Superior temporal gyrus (tissue), 1 donor: ENCODE data around the gene KRTAP4-12.
"Not testable (repeated sequence)": the region's sequence is repeated elsewhere in the genome, so short reads cannot be mapped to it uniquely, and the experiment has no call there.

Experiments used
- DNase-seq: peaks from one replicate; pipeline ENCODE4 v3.0.0-alpha.2; 2016; ENCODE audit errors: extremely low spot score

The KRTAP4-12 gene

GRCh38 chr17:41096055-41096454 lies 27.9 kb downstream of the KRTAP4-12 start:
- DNase-seq: no peak

- DNase-seq: not testable (repeated sequence)
Observed at GRCh38 chr17:41088760-41089352, 35.1 kb downstream of the KRTAP4-12 start.

GRCh38 chr17:41084100-41084856 lies 39.7 kb downstream of the KRTAP4-12 start, which contains the start of gene KRTAP4-7:
Gene KRTAP4-7, plus strand, starts transcription at chr17:41084150. Its CDS starts 57 bp downstream, at chr17:41084207.
- not testable (repeated sequence) for DNase-seq

- not testable (repeated sequence) for DNase-seq
Observed at GRCh38 chr17:41083427-41083826, 40.6 kb downstream of the KRTAP4-12 start.

GRCh38 chr17:41082626-41083025 lies 41.4 kb downstream of the KRTAP4-12 start:
- DNase-seq: no peak

- no peak for DNase-seq
Observed at GRCh38 chr17:41076788-41077187, 47.2 kb downstream of the KRTAP4-12 start.

GRCh38 chr17:41073676-41074075 lies 50.3 kb downstream of the KRTAP4-12 start:
- DNase-seq: no peak
